Measurements from ENCODE around the gene BRD3. TPM values are rescaled to one million over a fixed set of nuclear protein-coding genes. Genes with fewer than 3 reads are reported as not detected.

Gene BRD3
- polyA plus RNA-seq, 3 donors: 16.4 to 18.2 (median 17.1) TPM

GRCh38 chr9:134039386-134040175 lies 28.2 kb downstream of the BRD3 start:
- TF ChIP-seq CTCF (IDR thresholded peaks at IDR 0.05): no peak
- no peak for DNase-seq
- no peaks in the 10 kb centered on the region for H3K9me3 ChIP-seq (replicated peaks in 1 of 2; ENCODE audit: control insufficient read depth in 1 of 2, insufficient read depth in 1 of 2, low read length in 2 of 2)
- WGBS (ENCODE audit: insufficient coverage): 97% methylated on average over 20 of the region's 20 CpGs
- peaks cover 0 to 8% of the 10 kb centered on the region in 2 donors for H3K4me1 ChIP-seq (ENCODE audit: control insufficient read depth in 1 of 2, insufficient read depth in 2 of 2, low read length in 2 of 2)
- peaks cover 77 to 95% of the 10 kb centered on the region in 2 donors for H3K36me3 Mint-ChIP-seq
- H3K4me3 Mint-ChIP-seq: no peak overlapping the region
- no peak overlapping the region for H3K4me2 ChIP-seq (replicated peaks; ENCODE audit: extremely low read depth, low read length, poor library complexity, severe bottlenecking)
- peaks cover 2% of the 10 kb centered on the region for H3K79me2 ChIP-seq (ENCODE audit: insufficient read depth, low read length)
- no peak overlapping the region for H3K4me3 ChIP-seq (replicated peaks in 1 of 3; ENCODE audit: low read depth in 2 of 3, low read length in 3 of 3)
- peaks cover 75% of the 10 kb centered on the region for H4K20me1 ChIP-seq (ENCODE audit: insufficient read depth, low read length)
- H3K9ac ChIP-seq (ENCODE audit: insufficient read depth, low read length, poor library complexity, severe bottlenecking): no peak overlapping the region
- H3K27me3 ChIP-seq (ENCODE audit: control insufficient read depth in 2 of 2, insufficient read depth in 2 of 2, low read length in 2 of 2): no peaks in the 10 kb centered on the region
- no peak overlapping the region for H2AFZ ChIP-seq (ENCODE audit: insufficient read depth, low read depth, low read length, poor library complexity, severe bottlenecking)
- H3K27ac Mint-ChIP-seq: peak overlapping the region in 4 of 7 donors; percentile 31 to 66 (median 48)
- peaks cover 15% of the 10 kb centered on the region for H3K4me1 Mint-ChIP-seq
- H3K27me3 Mint-ChIP-seq (ENCODE audit: low read depth in 3 of 3): peaks cover 0 to 2% (median 2%) of the 10 kb centered on the region in 3 donors
- peaks cover 75 to 93% of the 10 kb centered on the region in 2 donors for H3K36me3 ChIP-seq (replicated peaks in 1 of 2; ENCODE audit: control insufficient read depth in 1 of 2, insufficient read depth in 2 of 2, low read length in 2 of 2)
- intact Hi-C loops (cut with micrococcal nuclease): no loop called here
- H3K9me3 Mint-ChIP-seq: peaks cover 0 to 2% (median 0%) of the 10 kb centered on the region in 7 donors
- no peak overlapping the region for H3K27ac ChIP-seq (ENCODE audit: low read depth in 1 of 2, low read length in 2 of 2)

GRCh38 chr9:134037641-134038040 lies 30.2 kb downstream of the BRD3 start:
- Histone ChIP-seq H3K9ac (ENCODE audit: insufficient read depth, low read length, poor library complexity, severe bottlenecking) (no peak overlapping the region), H3K4me1 (ENCODE audit: control insufficient read depth in 1 of 2, insufficient read depth in 2 of 2, low read length in 2 of 2) (peaks cover 0 to 8% of the 10 kb centered on the region in 2 donors), H3K27me3 (ENCODE audit: control insufficient read depth in 2 of 2, insufficient read depth in 2 of 2, low read length in 2 of 2) (no peaks in the 10 kb centered on the region), H3K27ac (ENCODE audit: low read depth in 1 of 2, low read length in 2 of 2) (no peak overlapping the region), H3K9me3 (replicated peaks in 1 of 2; ENCODE audit: control insufficient read depth in 1 of 2, insufficient read depth in 1 of 2, low read length in 2 of 2) (no peaks in the 10 kb centered on the region), H4K20me1 (ENCODE audit: insufficient read depth, low read length) (peaks cover 59% of the 10 kb centered on the region), H3K79me2 (ENCODE audit: insufficient read depth, low read length) (no peaks in the 10 kb centered on the region), H3K4me3 (replicated peaks in 1 of 3; ENCODE audit: low read depth in 2 of 3, low read length in 3 of 3) (no peak overlapping the region), H3K36me3 (replicated peaks in 1 of 2; ENCODE audit: control insufficient read depth in 1 of 2, insufficient read depth in 2 of 2, low read length in 2 of 2) (peaks cover 78 to 94% of the 10 kb centered on the region in 2 donors), H2AFZ (ENCODE audit: insufficient read depth, low read depth, low read length, poor library complexity, severe bottlenecking) (no peak overlapping the region), H3K4me2 (replicated peaks; ENCODE audit: extremely low read depth, low read length, poor library complexity, severe bottlenecking) (no peak overlapping the region)
- no peak overlapping the region for H3K27ac Mint-ChIP-seq
- H3K4me3 Mint-ChIP-seq: no peak overlapping the region
- DNase-seq: no peak
- peaks cover 0 to 2% (median 0%) of the 10 kb centered on the region in 7 donors for H3K9me3 Mint-ChIP-seq
- intact Hi-C loops (cut with micrococcal nuclease): no loop called here
- WGBS (ENCODE audit: insufficient coverage): no CpG with 5 or more reads among the region's 2 CpGs
- no peak for TF ChIP-seq CTCF (IDR thresholded peaks at IDR 0.05)
- H3K36me3 Mint-ChIP-seq: peaks cover 84 to 95% of the 10 kb centered on the region in 2 donors
- H3K27me3 Mint-ChIP-seq (ENCODE audit: low read depth in 3 of 3): peaks cover 0 to 2% (median 0%) of the 10 kb centered on the region in 3 donors
- peaks cover 3% of the 10 kb centered on the region for H3K4me1 Mint-ChIP-seq
